Epithelial cell of proximal tubule (primary cell): Measurements from ENCODE around the gene KLHL40. TPM values are rescaled to one million over a fixed set of nuclear protein-coding genes. Genes with fewer than 3 reads are reported as not detected.

Source experiments
- DNase-seq: peaks from one replicate; pipeline ENCODE4 v3.0.0-alpha.2; 2011; ENCODE audit warnings: low read depth
- H3K4me3 ChIP-seq: 2 replicates; pipeline ENCODE4 v1.5.1; 2011; ENCODE audit warnings: low read depth, mild to moderate bottlenecking, low read length
- total RNA-seq: library from RNA; depleted of rRNA; stranded (reverse); fragments of >200 nt; gene quantifications from 2 replicates; pipeline ENCODE4 v1.2.3, GENCODE V29; 2015
- TF ChIP-seq, protein P1 (sequence below): conservative IDR thresholded peaks from 2 replicates; pipeline ENCODE4 v1.5.1; 2012; ENCODE audit warnings: low read depth, mild to moderate bottlenecking, low read length

Gene KLHL40
- total RNA-seq, 1 donor from 2014 or later, result not detected

DNA sequence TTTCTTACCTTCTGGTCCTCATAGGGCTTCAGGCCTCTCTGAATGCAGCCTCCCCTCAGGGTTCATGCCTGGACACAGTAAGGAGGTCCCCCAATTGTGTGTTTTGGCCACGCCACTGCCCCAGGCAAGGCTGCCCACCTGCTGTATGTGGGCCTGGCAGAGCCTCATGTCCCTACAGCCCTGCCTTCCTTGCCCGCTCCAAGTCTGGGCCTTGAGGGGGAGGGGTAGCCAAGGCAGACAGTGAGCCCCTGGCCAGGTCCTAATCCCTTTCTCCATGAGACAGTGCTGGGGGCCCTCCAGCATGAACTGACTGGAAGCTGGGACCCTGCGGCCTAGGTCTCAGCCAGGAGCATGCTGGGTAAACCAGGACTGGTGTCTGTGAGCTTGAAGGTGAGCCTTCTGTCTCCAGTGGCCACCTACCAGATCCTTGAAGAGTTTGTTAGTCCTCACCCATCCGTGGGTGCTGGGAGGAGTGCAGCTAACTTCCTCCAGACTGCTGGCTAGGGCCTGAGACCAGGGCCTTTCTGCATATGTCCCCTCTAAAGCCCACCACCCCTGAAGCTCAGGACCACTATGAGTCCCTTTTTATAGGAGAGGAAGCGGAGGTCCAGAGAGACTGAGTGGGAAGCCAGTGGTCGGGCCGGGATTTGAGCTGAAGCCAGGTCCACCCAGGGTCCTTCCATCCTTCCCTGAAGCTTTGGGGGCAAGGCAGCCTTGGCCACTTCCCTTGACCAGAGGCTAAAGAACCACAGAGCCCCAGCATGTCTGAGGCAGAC lies 23.1 kb upstream of the KLHL40 start:
- TF ChIP-seq, protein P1, sequence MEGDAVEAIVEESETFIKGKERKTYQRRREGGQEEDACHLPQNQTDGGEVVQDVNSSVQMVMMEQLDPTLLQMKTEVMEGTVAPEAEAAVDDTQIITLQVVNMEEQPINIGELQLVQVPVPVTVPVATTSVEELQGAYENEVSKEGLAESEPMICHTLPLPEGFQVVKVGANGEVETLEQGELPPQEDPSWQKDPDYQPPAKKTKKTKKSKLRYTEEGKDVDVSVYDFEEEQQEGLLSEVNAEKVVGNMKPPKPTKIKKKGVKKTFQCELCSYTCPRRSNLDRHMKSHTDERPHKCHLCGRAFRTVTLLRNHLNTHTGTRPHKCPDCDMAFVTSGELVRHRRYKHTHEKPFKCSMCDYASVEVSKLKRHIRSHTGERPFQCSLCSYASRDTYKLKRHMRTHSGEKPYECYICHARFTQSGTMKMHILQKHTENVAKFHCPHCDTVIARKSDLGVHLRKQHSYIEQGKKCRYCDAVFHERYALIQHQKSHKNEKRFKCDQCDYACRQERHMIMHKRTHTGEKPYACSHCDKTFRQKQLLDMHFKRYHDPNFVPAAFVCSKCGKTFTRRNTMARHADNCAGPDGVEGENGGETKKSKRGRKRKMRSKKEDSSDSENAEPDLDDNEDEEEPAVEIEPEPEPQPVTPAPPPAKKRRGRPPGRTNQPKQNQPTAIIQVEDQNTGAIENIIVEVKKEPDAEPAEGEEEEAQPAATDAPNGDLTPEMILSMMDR, result no peak
- H3K4me3 ChIP-seq, result no peak overlapping the region
- DNase-seq, result no peak

GRCh38 chr3:42662813-42663535 lies 22.4 kb upstream of the KLHL40 start:
- TF ChIP-seq, protein P1, result no peak
- no peak for DNase-seq
- H3K4me3 ChIP-seq, result no peak overlapping the region

DNA sequence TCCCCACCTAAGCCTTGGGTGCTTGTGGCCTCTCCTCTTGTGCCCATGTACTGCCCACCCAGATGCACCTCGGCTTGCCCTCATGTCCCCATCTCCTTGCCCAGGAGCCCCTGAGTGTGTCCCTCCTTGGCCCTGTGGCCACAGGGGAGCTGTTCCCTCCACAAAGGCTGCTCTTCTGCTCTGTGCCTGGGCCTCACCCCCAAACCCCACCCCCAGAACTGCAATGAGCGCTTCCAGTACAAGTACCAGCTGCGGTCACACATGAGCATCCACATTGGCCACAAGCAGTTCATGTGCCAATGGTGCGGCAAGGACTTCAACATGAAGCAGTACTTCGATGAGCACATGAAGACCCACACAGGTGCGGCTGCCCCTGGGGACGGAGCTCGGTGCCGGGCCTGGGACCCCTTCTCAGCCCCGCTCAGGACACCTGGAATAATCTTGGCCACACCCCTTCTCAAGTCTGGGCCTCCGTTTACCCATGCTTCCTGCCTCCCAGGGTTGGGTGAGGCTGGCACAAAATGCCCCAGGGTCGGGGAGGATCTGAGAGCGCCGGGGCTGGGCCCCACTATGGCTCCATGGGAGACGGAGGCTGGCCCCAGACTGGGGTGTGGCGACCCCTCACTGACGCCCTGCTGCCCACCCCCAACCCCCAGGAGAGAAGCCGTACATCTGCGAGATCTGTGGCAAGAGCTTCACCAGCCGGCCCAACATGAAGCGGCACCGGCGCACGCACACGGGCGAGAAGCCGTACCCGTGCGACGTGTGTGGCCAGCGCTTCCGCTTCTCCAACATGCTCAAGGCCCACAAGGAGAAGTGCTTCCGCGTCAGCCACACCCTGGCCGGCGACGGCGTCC lies 21.5 kb upstream of the KLHL40 start:
- no peak for DNase-seq
- no peak overlapping the region for H3K4me3 ChIP-seq
- TF ChIP-seq, protein P1, result no peak

DNA sequence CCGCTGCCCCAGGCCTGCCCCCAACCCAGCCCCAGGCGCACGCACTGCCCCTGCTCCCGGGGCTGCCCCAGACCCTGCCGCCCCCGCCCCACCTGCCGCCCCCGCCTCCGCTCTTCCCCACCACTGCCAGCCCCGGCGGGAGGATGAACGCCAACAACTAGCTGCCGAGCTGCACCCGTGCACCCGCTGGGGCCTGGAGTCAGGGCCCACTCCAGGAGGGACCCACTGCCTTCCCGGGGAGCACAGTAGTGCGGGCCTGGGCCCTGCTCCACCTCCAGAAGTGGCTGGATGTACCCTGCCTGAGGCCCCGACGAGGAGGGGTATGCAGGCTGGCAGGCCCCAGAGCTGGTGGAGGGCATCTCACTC lies 20.9 kb upstream of the KLHL40 start:
- H3K4me3 ChIP-seq, result no peak overlapping the region
- TF ChIP-seq, protein P1, result no peak
- no peak for DNase-seq

DNA sequence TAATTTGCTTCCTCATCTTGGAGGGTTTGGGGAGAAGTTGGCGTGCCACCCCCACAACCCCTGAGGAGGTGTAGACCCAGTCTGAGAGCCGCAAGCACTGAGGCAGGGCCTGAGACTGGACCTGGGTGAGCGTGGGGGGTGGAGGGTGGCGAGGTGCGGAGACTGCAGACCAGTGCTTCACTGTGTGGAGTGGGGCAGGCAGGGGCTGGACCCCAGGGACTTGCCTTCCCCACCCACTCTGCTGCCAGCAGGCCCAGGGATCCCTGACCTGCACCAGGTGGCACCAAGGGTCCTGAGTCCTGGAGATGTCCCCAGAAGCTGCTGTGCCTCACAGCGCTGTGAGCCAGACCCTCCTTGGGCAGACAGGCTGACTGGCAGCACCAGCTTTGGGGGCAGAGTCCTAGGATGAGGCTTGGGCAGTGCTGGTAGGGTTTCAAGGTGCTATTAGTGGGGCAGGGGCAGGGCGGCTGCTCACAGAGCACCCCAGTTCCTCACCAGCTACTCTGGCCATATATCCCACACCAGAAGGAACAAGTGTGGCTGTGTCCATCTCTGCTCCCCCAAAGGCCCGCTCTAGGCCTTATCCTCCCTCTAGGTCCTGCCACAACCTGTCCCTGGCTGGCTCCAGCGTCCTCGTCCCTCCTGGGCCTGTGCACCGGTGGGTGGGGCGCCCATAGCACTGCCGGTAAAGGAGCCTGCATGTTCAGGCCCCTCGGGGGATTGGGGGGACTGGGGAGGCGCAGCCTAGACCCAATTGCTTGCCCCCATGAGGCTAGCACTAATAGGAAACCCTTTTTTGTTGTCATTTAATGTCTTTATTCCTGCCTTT lies 20.1 kb upstream of the KLHL40 start:
- DNase-seq, result no peak
- no peak overlapping the region for H3K4me3 ChIP-seq
- TF ChIP-seq, protein P1, result no peak

GRCh38 chr3:42666022-42666421 lies 19.3 kb upstream of the KLHL40 start:
- H3K4me3 ChIP-seq, result no peak overlapping the region
- DNase-seq, result no peak
- TF ChIP-seq, protein P1, result no peak
